Astrocyte (in vitro differentiated cells and primary cell): ENCODE results near the gene POU6F2. TPM values are rescaled to one million over a fixed set of nuclear protein-coding genes. Genes with fewer than 3 reads are reported as not detected.

Experiments used
- DNase-seq: peaks from one replicate; pipeline ENCODE4 v3.0.0-alpha.2; 2010; ENCODE audit warnings: low read depth
- FAIRE-seq: peaks from 2 replicates; lab custom pipeline; 2011; peaks lifted over from hg19 to GRCh38; lab: Jason Lieb, UNC
- H2AFZ ChIP-seq: 2 replicates; pipeline ENCODE4 v1.6.0; 2012; ENCODE audit warnings: low read depth, low read length, inconsistent platforms
- H3K27ac ChIP-seq: 2 replicates; pipeline ENCODE4 v1.5.1; 2011; ENCODE audit warnings: low read depth, low read length, inconsistent platforms
- H3K27me3 ChIP-seq: 2 replicates; pipeline ENCODE4 v1.6.0; 2011; ENCODE audit warnings: low read length, inconsistent platforms; ENCODE audit not compliant: insufficient read depth
- H3K36me3 ChIP-seq: 2 replicates; pipeline ENCODE4 v1.5.1; 2011; ENCODE audit warnings: low read length, inconsistent platforms; ENCODE audit not compliant: insufficient read depth
- H3K4me1 ChIP-seq: 2 replicates; pipeline ENCODE4 v1.5.1; 2011; ENCODE audit warnings: low read length, inconsistent platforms; ENCODE audit not compliant: insufficient read depth
- H3K4me2 ChIP-seq: 2 replicates; pipeline ENCODE4 v1.6.0; 2012; ENCODE audit warnings: low read length, inconsistent platforms
- H3K4me3 ChIP-seq: 2 replicates; pipeline ENCODE4 v1.5.1; 2011; ENCODE audit warnings: low read depth, mild to moderate bottlenecking, low read length, inconsistent platforms; ENCODE audit not compliant: insufficient read depth
- H3K79me2 ChIP-seq: 2 replicates; pipeline ENCODE4 v1.6.0; 2012; ENCODE audit warnings: mild to moderate bottlenecking, low read length, inconsistent platforms; ENCODE audit not compliant: insufficient read depth
- H3K9ac ChIP-seq: 2 replicates; pipeline ENCODE4 v1.6.0; 2012; ENCODE audit warnings: mild to moderate bottlenecking, low read length, inconsistent platforms
- H3K9me3 ChIP-seq: 2 replicates; pipeline ENCODE4 v1.5.1; 2012; ENCODE audit warnings: low read depth, mild to moderate bottlenecking, low read length, inconsistent platforms; ENCODE audit not compliant: insufficient read depth
- H4K20me1 ChIP-seq: 2 replicates; pipeline ENCODE4 v1.6.0; 2012; ENCODE audit warnings: low read length, inconsistent platforms; ENCODE audit not compliant: insufficient read depth
- H3K27ac Mint-ChIP-seq: one replicate; pipeline ENCODE4 v1.8.0; 2021; ENCODE audit warnings: mild to moderate bottlenecking, mixed read lengths; ENCODE audit not compliant: unreplicated experiment
- H3K27me3 Mint-ChIP-seq: one replicate; pipeline ENCODE4 v1.8.0; 2021; ENCODE audit warnings: low read depth, mixed read lengths; ENCODE audit not compliant: unreplicated experiment
- H3K36me3 Mint-ChIP-seq: one replicate; pipeline ENCODE4 v1.8.0; 2021; ENCODE audit warnings: low read depth, mixed read lengths; ENCODE audit not compliant: unreplicated experiment
- H3K4me1 Mint-ChIP-seq: one replicate; pipeline ENCODE4 v1.8.0; 2021; ENCODE audit warnings: low read depth, mixed read lengths; ENCODE audit not compliant: unreplicated experiment
- H3K4me3 Mint-ChIP-seq: one replicate; pipeline ENCODE4 v1.8.0; 2021; ENCODE audit warnings: mild to moderate bottlenecking, moderate library complexity, mixed read lengths; ENCODE audit not compliant: unreplicated experiment
- H3K9me3 Mint-ChIP-seq: one replicate; pipeline ENCODE4 v1.8.0; 2021; ENCODE audit warnings: mild to moderate bottlenecking, mixed read lengths; ENCODE audit not compliant: unreplicated experiment
- EZH2 ChIP-seq: IDR thresholded peaks from 2 replicates; pipeline ENCODE4 v1.6.1; 2012; ENCODE audit warnings: mild to moderate bottlenecking, low read length, inconsistent platforms; ENCODE audit not compliant: insufficient read depth
- total RNA-seq: library from RNA; stranded (reverse); gene quantifications from 2 replicates; pipeline ENCODE4 v1.2.1, GENCODE V29; 2021
- TF ChIP-seq, protein P1 (sequence below): IDR thresholded peaks from 2 replicates; pipeline ENCODE4 v1.5.1; 2011; ENCODE audit warnings: low read depth, mild to moderate bottlenecking, inconsistent platforms, low read length, moderate library complexity; ENCODE audit not compliant: insufficient read depth

Gene POU6F2
- total RNA-seq, 1 donor from 2014 or later, result 0.45 TPM

DNA sequence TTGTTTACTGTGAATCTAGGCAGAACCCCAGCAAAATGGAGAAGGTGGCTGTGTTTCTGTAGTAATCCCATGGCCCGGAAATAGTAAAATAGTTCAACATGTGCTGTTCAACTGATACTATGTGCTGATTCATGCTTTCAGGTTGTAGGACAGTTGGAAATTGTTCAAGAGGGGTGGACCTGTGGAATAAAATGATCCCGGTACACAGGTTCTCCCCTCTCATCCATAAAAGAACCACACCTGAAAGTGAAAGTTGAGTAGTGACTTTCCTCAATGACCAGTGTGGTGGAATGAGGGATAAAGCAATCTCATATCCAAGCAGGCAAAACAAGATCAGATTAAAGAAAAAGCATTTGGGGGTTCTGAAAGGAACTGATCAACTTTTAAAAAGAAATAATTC is 177.1 kb downstream of the POU6F2 start:
- FAIRE-seq, result no peak
- no peak overlapping the region for H3K4me3 Mint-ChIP-seq

DNA sequence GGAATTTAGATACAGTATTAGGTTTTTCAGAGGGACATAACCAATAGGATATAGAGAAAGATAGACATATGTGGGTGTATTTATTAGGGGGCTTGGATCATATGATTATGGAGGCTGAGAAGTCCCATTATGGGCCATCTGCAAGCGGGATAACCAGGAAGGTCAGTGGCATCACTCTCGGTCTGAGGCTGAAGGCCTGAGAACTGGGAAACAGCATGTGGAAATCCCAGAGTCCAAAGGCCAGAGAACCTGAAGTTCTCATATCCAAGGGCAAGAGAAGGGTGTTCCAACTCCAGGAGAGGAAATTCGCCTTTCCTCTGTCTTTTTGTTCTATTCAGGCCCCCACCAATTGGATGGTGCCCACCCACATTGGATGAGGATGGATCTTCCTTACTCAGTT is 180.7 kb downstream of the POU6F2 start:
- Histone ChIP-seq H3K79me2 (no peaks in the 10 kb centered on the region), H3K4me1 (no peaks in the 10 kb centered on the region), H3K27ac (no peak overlapping the region), H3K9ac (no peak overlapping the region), H3K36me3 (no peaks in the 10 kb centered on the region), H3K4me2 (no peak overlapping the region), H3K9me3 (no peaks in the 10 kb centered on the region), H2AFZ (no peak overlapping the region), H3K4me3 (no peak overlapping the region), H4K20me1 (no peaks in the 10 kb centered on the region), H3K27me3 (no peaks in the 10 kb centered on the region)
- no peaks in the 10 kb centered on the region for H3K9me3 Mint-ChIP-seq
- no peak for DNase-seq
- H3K27me3 Mint-ChIP-seq, result no peaks in the 10 kb centered on the region
- H3K4me3 Mint-ChIP-seq, result no peak overlapping the region
- no peak overlapping the region for H3K27ac Mint-ChIP-seq
- FAIRE-seq, result no peak
- no peaks in the 10 kb centered on the region for H3K4me1 Mint-ChIP-seq
- H3K36me3 Mint-ChIP-seq, result no peaks in the 10 kb centered on the region
- TF ChIP-seq, protein P1, sequence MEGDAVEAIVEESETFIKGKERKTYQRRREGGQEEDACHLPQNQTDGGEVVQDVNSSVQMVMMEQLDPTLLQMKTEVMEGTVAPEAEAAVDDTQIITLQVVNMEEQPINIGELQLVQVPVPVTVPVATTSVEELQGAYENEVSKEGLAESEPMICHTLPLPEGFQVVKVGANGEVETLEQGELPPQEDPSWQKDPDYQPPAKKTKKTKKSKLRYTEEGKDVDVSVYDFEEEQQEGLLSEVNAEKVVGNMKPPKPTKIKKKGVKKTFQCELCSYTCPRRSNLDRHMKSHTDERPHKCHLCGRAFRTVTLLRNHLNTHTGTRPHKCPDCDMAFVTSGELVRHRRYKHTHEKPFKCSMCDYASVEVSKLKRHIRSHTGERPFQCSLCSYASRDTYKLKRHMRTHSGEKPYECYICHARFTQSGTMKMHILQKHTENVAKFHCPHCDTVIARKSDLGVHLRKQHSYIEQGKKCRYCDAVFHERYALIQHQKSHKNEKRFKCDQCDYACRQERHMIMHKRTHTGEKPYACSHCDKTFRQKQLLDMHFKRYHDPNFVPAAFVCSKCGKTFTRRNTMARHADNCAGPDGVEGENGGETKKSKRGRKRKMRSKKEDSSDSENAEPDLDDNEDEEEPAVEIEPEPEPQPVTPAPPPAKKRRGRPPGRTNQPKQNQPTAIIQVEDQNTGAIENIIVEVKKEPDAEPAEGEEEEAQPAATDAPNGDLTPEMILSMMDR, result no peak
- no peak for TF ChIP-seq EZH2

More for the DNA sequence above, 177.1 kb downstream of the POU6F2 start:
- no peaks in the 10 kb centered on the region for H3K4me1 Mint-ChIP-seq
- no peak for TF ChIP-seq EZH2
- TF ChIP-seq, protein P1, result no peak
- H3K4me2 ChIP-seq, result no peak overlapping the region
- DNase-seq, result no peak
- H3K9ac ChIP-seq, result no peak overlapping the region
- H3K4me3 ChIP-seq, result no peak overlapping the region
- H3K79me2 ChIP-seq, result no peaks in the 10 kb centered on the region
- no peaks in the 10 kb centered on the region for H3K9me3 ChIP-seq
- H3K27me3 ChIP-seq, result no peaks in the 10 kb centered on the region
- no peak overlapping the region for H2AFZ ChIP-seq
- H3K27ac Mint-ChIP-seq, result no peak overlapping the region
- H3K4me1 ChIP-seq, result no peaks in the 10 kb centered on the region
- H3K36me3 Mint-ChIP-seq, result no peaks in the 10 kb centered on the region
- no peaks in the 10 kb centered on the region for H3K36me3 ChIP-seq
- no peaks in the 10 kb centered on the region for H4K20me1 ChIP-seq
- no peaks in the 10 kb centered on the region for H3K27me3 Mint-ChIP-seq
- no peak overlapping the region for H3K27ac ChIP-seq
- no peaks in the 10 kb centered on the region for H3K9me3 Mint-ChIP-seq

DNA sequence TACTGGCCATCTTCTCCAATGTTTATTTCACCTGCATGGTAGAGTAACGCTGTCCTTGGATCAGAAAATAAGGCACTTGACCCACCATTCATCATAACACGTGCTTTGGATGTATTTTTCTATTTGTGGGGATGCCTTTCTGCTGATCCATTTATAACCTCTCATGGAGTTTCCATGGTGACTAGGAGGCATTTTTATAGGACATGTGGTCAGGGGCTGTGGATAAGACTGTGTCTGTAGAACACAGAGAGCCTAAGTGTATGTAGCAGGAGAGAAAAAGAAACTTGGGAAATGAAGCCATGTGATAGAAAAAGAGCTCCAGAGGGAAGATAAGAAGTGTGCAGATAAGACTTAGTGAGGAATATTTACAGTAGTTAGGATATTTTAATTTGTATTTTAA is 184.2 kb downstream of the POU6F2 start:
- H3K79me2 ChIP-seq, result no peaks in the 10 kb centered on the region
- H3K27me3 ChIP-seq, result no peaks in the 10 kb centered on the region
- no peaks in the 10 kb centered on the region for H4K20me1 ChIP-seq
- Mint-ChIP-seq H3K9me3 (peaks cover 2% of the 10 kb centered on the region), H3K27ac (no peak overlapping the region), H3K4me1 (no peaks in the 10 kb centered on the region), H3K4me3 (no peak overlapping the region), H3K36me3 (no peaks in the 10 kb centered on the region), H3K27me3 (no peaks in the 10 kb centered on the region)
- no peak overlapping the region for H3K27ac ChIP-seq
- H3K9ac ChIP-seq, result no peak overlapping the region
- FAIRE-seq (no peak), DNase-seq (no peak)
- H3K4me3 ChIP-seq, result no peak overlapping the region
- no peaks in the 10 kb centered on the region for H3K36me3 ChIP-seq
- TF ChIP-seq, protein P1, result no peak
- TF ChIP-seq EZH2, result no peak
- no peak overlapping the region for H2AFZ ChIP-seq
- H3K4me1 ChIP-seq, result no peaks in the 10 kb centered on the region
- no peak overlapping the region for H3K4me2 ChIP-seq
- no peaks in the 10 kb centered on the region for H3K9me3 ChIP-seq
